Measurements from ENCODE around the gene GPR55.

Gene GPR55

GRCh38 chr2:230919681-230920080 is 5.4 kb downstream of the GPR55 start:
- in situ Hi-C loops (cut with MboI; ENCODE audit: low sequenced_read_pairs), result no loop called here

GRCh38 chr2:230919240-230919639 is 5.8 kb downstream of the GPR55 start:
- in situ Hi-C loops (cut with MboI; ENCODE audit: low sequenced_read_pairs), result no loop called here

- in situ Hi-C loops (cut with MboI; ENCODE audit: low sequenced_read_pairs), result no loop called here
These were observed 8.8 kb downstream of the GPR55 start for GRCh38 chr2:230916218-230916617.

DNA sequence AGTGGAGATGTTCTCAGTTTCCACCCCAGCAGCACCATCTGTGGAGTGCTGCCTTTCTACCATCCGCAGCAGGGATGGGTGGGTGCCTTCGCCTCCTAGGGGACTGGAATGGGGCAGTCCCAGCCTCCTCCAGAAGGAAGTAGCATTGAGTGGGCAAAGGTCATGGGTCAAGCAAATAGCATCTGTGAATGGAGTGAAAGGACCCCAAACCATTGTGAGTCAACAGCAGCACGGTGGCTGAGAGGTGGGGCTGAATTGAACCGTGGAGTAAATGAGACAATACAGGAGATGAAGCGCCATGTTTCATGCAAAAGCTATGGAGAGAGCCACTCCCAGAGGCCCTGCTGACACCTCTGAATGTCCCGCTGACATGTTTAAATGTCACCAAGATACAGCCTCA is 9.7 kb downstream of the GPR55 start:
- in situ Hi-C loops (cut with MboI; ENCODE audit: low sequenced_read_pairs), result no loop called here

GRCh38 chr2:230914886-230915285 is 10.2 kb downstream of the GPR55 start:
- in situ Hi-C loops (cut with MboI; ENCODE audit: low sequenced_read_pairs), result no loop called here

DNA sequence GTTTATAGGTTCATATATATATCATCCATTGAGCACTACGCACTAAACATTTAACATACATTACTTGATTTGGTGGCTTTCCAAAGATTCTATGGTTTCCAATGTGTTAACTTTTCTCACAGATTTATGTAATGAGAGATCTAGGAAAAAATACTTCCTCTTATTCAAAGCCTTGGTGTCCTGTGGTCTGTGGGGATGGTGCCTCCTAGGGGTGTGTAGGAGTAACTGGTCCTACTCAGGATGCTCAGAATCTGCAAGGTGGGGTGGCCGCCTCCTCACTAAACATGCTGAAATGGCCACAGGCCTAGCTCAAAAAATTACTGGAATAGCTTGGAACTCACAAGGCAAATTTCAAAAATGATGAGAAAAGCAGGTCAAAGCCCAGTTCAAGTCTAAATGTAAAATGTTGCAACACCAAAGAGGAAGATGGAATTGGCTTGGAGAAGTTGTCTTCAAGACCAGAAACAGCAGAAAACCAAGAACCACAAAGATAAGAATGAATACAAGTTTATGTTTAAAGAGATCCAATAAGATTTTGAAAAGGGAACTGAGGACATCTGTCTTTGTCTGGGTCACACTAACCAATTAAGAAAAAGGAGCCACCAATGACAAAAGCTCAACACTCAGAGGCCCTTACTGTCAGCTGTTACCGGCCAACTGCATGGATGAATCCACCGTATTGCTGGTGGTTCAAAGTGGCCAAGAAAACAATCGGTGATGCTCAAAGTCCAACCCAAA is 11.5 kb downstream of the GPR55 start:
- in situ Hi-C loops (cut with MboI; ENCODE audit: low sequenced_read_pairs), result no loop called here

DNA sequence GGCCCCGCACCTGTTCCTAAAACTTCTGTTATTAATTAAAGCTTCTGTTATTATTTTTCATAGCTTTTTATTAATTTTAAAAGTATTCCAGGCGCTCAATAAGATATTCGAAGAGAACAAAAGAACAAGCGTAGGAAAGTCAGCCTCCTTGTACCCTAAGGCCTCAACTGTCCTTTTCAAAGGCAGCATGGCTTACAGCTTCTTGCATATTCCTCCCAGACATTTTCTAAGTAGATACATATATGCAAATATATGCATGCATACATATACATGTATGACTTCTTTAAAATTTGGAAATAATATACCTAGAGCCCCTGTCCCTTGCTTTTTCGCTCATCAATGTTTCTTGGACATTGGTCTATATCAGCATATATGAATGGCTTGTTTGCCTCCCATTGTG is 12.3 kb downstream of the GPR55 start:
- in situ Hi-C loops (cut with MboI; ENCODE audit: low sequenced_read_pairs), result no loop called here

GRCh38 chr2:230912046-230912445 is 13.0 kb downstream of the GPR55 start:
- in situ Hi-C loops (cut with MboI; ENCODE audit: low sequenced_read_pairs), result no loop called here

GRCh38 chr2:230910546-230911177 is 14.4 kb downstream of the GPR55 start:
- in situ Hi-C loops (cut with MboI; ENCODE audit: low sequenced_read_pairs), result no loop called here

DNA sequence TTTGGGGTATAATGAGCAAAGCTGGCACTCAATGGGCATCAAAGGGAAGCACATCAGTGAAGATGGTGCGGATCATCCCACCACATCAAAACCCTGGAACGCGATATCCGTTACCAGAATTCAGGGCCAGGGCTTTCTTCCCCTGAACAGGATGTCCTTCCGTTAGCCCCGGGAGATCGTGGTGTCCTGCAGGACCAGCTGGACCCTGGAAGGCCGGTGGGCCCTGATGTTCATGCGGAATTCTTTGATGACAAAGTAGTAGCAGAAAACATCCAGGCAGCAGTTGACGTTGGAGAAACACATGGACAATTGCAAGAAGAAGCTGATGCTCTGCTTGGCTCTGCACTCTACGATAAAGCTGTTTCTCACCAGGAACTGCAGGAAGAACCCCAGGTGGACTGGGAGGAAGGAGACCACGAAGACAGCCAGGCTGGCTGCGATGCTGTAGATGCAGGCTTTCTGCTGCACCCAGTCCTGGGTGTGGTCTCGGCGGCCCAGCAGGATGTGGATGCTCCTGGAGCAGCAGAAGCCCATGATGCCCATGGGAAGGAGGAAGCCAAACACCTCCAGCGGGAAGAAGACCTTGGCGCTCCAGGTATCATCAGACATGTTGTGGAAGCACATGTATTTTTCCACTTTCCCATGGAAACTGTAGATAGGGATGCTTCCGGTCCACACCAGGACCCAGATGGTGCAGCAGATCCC is 15.0 kb downstream of the GPR55 start:
- in situ Hi-C loops (cut with MboI; ENCODE audit: low sequenced_read_pairs), result no loop called here

DNA sequence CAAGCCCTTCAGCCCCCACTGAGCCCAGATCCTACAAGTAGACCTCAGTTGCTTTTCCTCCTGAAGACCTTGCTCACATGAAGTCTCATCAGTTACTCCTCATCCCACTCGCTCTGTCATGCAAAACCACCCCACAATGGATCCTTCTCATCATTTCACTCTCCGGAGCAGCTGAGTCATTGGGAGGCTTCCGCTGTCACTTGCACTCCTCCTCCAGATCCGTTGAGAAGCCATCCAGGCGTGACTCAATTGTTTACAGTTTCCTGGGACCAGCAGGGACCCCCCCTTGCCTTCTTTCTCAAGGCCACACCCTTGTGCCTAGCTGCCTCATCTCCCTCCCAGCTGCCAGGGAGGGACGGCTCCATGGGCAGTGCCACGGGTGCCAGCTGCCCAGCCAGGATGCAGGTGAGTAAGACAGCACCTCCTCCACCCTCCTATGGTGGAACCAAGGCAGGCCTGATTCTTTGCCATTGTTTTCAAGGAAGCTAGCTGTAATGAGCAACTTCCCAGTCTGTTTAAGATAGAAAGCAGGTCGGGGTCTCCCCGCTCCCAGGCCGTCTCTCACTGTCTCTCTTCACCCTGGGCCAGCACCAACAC is 16.3 kb downstream of the GPR55 start:
- in situ Hi-C loops (cut with MboI; ENCODE audit: low sequenced_read_pairs), result no loop called here

DNA sequence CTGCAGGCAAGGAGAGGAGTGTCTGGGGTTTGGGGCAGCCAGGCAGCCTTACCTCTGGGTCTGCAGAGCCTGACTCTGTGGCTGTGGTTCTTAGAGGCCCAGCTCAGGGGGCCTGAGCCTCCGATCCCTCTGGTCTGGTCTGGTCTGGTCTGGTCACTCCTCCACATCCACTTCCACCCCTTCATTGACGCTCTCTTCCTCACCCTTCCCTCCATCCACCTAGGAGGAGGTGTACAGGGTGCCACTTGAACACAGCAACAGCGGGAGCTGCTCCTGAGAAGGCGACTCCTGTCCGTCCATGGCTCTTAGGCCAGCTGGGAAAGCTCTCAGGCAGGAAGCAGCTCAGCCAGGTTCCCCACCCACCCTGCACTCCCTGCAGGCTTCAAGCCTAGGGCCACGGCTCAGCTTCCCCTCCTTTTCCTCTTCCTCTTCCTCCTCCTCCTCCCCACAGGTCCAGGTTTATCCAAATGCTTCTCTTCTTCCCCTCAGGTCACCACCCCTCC is 16.9 kb downstream of the GPR55 start:
- in situ Hi-C loops (cut with MboI; ENCODE audit: low sequenced_read_pairs), result no loop called here

GRCh38 chr2:230907361-230908091 is 17.5 kb downstream of the GPR55 start:
- in situ Hi-C loops (cut with MboI; ENCODE audit: low sequenced_read_pairs), result no loop called here

GRCh38 chr2:230906471-230907230 is 18.4 kb downstream of the GPR55 start:
- in situ Hi-C loops (cut with MboI; ENCODE audit: low sequenced_read_pairs), result no loop called here

DNA sequence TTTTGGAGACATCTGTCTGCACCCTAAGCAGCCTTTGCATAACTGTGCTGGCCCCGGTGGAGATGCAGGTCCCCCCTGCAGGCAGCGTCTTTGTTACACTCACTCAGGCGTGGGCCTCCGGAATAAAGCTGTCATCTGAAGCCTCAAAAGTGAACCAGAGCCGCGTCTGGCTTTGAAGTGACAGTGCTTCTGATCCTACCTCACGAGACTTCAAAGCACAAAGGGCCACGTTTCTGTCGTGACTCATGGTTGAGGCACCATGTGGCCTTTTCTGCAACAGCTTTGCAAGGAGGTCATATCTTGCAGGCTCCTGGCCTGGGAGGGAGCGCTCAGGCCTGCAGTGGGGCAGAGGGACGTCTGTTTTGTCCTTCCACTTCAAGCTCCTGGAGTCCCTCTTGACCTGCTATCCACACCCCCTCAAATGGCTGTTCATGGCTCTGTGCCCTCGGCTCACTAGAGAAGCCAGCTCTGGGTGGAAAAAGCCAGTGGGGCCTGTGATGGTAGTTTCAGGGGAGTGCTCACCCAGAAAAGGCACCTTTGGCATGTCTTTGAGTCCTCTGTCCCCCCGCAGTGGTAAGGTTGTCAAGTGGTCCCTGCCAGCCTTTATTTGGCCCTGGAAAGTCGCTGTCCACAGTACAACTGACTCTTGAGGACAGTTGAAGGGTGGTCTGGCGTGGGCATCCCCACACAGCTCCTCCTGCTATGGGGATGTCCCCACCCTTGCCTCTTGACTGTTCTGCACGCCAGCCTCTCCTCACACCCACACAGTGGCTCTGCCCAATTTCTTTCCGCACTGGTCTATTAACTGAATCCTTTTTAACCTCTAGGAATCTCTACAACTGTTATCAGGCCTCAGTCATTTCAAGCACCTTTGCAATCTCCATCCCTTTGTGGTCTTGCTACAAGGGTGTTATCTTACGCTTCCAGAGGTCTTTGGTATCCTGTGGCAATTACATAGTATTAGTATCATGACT is 19.3 kb downstream of the GPR55 start:
- in situ Hi-C loops (cut with MboI; ENCODE audit: low sequenced_read_pairs), result no loop called here

GRCh38 chr2:230904856-230905447 is 20.1 kb downstream of the GPR55 start:
- in situ Hi-C loops (cut with MboI; ENCODE audit: low sequenced_read_pairs), result no loop called here

DNA sequence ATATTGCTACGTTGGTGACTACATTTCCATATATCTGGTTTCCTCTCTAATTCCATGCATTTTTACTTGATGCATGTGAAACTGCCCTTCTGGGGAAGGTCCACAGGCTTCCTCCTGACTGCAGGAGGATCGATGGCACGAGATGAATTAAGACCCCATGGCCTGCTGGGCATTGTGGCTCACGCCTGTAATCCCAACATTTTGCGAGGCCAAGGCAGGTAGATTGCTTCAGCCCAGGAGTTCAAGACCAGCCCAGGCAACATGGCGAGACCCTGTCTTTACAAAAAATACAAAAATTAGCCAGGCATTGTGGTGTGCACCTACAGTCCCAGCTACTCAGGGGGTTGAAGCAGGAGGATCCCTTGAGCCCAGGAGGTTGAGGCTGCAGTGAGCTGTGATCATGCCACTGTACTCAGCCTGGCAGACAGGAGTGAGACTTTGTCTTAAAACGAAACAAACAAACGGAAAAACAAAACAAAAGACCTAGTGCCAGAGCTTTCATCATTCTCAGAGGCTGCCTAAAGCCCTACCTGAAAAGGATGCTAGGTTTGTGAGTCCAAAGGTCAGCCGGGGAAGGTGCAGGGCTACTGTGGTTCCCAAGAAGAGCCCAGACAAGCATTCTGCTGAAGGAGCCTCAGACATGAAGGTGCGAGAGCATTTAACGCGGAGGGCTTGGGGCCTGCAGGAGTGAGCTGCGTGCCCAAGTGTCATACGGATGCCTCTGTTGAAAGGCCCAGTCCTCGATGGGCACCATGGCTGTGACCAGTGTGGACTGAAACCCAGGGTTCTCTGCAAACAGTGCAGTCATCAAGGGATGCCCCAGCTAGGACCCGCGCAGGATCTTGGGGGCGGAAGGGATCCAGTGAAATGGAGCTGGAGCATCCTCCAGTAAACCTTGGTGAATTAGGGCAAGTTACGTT is 21.6 kb downstream of the GPR55 start:
- in situ Hi-C loops (cut with MboI; ENCODE audit: low sequenced_read_pairs), result no loop called here

Measured in hTERT RPE-1 (cell line).